MV-4-11 (cell line): Measurements from ENCODE around the gene TNFAIP1.
A peak's percentile ranks its signal among the peaks of the same experiment; 100 is the strongest.

Source experiments
- DNase-seq: peaks from one replicate; lab custom pipeline; 2025; lab: John Stamatoyannopoulos, UW

The TNFAIP1 gene

DNA sequence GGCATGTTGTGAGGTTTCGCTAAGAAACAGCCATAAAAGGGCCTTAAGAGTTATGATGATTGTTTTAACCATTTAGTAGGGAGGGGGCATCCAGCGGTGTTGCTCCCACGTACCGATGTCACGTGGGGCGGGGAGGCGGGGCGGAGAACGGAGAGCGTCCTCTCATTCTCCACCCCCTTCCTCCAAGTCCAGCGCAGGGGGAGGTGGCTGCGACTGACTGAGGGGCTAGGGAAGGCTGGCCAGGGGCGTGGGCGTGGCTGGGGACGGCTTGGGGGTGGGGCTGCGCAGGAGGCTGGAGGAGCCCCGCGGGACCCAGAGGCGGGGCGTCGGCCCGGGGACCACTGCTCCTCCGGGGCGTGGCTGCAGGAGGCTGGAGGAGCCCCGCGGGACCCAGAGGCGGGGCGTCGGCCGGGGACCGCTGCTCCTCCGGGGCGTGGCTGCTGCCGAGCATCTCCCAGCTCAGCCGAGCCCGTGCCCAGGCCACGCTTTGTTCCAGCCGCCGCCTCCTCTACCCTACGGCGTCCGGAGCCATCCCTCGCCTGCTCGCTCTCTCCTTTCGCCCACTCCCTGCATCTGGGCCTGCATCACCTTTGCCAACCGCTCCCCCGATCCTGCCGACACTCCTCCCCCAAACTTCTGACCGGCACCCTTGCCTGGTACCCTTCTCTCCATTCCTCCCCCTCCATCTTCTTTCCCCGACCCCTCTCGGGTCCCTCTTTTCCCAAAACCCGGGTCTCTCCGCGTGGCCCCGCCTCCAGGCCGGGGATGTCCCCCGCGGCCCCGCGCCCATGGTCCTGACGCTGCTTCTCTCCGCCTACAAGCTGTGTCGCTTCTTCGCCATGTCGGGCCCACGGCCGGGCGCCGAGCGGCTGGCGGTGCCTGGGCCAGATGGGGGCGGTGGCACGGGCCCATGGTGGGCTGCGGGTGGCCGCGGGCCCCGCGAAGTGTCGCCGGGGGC is 36.0 kb downstream of the TNFAIP1 start, which contains the start of gene SARM1:
Gene SARM1 (plus strand): TSS at position 450 of the 958 bp plus-strand sequence. CDS start 339 bp downstream, at position 789.
- DNase-seq: no peak

DNA sequence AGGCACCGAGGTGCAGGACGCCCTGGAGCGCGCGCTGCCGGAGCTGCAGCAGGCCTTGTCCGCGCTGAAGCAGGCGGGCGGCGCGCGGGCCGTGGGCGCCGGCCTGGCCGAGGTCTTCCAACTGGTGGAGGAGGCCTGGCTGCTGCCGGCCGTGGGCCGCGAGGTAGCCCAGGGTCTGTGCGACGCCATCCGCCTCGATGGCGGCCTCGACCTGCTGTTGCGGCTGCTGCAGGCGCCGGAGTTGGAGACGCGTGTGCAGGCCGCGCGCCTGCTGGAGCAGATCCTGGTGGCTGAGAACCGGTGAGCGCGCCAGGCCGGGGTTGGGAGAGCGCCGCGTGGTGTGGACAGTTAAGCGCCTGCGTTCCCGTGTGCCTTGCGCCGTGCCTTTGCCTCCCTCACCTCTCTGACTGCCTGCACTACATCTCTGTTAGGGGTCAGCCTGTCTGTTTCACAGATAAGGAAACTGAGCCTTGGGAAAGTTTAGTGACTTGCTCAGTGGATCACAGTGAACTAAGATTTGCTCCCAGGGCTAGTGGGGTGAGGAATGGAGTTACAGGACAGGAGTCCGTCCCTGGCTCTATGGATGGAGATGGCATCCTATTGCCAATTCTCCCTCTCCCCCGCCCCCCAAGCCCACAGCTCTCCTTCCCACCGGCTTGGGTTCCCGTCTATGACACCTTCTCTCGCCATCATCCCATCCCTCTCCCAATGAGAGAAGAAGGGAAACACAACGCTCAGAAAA is 36.8 kb downstream of the TNFAIP1 start:
- no peak for DNase-seq

DNA sequence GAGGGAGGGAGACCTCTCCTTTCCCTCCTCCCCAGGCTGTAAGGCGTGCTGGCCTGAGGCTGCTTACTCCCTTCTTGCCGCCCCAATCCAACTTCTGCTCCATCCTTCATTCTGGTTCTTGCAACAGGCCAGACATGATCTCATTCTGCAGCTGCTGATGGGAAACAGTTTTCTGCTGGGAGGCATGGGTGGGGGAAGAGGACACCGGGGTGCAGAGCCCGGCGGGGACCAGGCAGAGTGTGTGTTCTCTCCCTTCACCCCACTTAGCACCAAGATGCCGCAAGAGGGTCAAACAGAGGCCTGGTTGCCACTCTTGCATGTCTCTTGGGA is 37.3 kb downstream of the TNFAIP1 start:
- no peak for DNase-seq

DNA sequence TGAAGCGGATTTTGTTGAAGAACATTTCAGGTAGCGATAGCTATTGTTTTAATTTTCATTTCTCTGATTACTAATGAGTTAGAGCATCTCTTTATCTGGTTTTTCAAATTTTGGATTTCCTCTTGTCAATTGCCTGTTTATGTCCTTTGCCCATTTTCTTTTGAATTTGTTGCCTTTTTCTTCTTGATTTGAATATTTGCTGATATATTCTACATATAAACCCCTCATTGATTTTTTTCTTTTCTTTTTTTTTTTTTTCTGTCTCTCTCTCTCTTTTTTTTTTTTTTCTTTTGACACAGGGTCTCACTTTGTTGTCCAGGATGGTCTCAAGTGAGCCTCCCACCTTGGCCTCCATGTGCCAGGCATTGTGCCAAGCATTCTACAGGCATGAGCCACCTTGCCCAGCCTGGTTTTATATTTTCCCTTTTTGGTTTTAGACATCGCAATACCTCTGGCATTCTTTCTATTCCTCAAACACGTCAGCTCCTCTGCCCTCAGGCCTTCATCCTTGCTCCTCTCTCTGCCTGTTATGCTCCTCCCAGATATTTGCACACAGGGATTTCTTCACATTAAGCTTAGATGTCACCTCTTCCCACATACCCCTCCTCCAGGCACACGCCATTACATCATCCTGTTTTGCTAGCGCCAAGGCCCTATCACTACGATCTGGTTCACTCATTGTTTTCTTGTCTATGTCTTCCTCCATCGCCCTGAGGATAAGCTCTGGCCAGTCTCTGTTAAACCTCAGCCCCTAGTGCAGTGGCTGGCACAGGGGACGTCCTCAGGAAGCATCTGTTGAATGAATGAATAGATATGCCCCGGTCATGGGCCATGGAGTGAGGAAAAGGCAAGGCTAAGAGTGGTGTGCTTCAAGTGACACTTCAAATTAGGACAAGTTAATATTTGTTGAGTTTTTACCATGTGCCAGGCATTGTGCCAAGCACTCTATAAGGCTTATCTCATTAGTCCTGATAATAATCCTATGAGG is 44.5 kb downstream of the TNFAIP1 start:
- DNase-seq: peak; percentile 54

- no peak for DNase-seq
Measured at GRCh38 chr17:28381141-28381825, 45.7 kb downstream of the TNFAIP1 start.

- DNase-seq: peak; percentile 37
Measured at GRCh38 chr17:28384281-28385036, 48.9 kb downstream of the TNFAIP1 start.

GRCh38 chr17:28385037-28385400 is 49.5 kb downstream of the TNFAIP1 start:
- no peak for DNase-seq

- DNase-seq: no peak
Measured at GRCh38 chr17:28385406-28385805, 49.8 kb downstream of the TNFAIP1 start.

DNA sequence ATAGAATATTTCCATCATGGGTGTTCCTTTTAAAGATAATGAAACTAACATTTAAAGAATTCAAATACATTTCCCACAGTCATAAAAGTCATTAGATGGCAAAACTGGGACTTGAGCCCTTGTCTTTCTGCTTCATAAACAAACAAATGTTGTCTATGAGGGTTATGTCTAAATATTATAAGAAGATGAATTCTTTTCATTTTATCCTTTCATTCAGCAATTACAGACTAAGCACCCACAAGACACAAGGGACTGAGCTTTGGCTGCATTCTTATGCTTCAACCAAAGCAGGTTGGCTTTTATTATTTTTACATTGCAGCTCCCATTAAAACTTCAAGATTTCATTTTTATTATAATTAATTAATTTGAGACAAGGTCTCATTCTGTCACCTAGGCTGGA is 50.8 kb downstream of the TNFAIP1 start:
- DNase-seq: no peak

DNA sequence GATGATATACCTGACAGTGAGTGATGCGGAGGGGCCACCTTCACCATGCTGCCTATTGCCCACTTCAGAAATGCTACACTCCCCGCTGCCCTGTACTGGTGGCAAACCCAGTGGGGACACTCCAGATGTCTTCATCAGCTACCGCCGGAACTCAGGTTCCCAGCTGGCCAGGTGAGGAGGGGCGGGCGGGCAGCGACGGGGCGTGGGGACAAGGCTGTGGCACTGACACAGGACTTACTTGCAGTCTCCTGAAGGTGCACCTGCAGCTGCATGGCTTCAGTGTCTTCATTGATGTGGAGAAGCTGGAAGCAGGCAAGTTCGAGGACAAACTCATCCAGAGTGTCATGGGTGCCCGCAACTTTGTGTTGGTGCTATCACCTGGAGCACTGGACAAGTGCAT is 52.5 kb downstream of the TNFAIP1 start:
- no peak for DNase-seq

DNA sequence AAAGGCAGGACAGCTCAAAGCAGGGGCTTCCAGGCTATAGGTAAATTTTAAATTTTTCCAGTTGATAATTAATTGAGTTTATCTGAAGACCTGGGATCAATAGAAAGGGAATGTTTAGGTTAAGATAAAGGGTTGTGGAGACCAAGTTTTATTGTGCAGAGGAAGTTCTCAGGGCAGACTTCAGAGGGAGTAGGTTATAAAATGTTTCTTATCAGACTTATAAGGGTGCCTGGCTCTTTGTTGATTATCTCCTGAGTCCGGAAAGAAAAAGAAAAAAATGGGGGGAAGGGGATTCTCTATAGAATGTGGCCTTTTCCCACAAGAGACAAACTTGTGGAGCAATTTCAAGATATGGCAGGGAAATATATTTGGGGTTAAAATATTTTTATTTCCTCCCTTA is 54.6 kb downstream of the TNFAIP1 start:
- DNase-seq: no peak

GRCh38 chr17:28390563-28390962 is 55.0 kb downstream of the TNFAIP1 start:
- no peak for DNase-seq

DNA sequence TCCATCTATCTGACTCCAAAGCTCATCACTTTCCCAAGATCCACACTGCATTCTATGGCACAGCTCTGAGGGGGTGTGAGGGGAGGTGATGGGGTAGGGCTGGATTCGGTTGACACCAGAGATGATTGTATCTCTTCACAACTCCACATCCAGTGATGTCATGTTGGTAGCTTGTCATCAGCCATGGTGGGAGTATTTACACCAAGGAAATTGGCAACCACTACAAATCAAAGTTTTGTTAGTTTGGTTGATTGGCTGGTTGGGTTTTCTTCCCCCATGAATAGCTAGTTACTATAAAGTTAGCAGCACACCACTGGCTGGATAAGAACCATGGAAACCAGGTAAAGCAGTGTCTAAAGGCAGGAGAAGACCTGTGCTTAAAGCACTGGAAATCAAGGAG is 55.4 kb downstream of the TNFAIP1 start:
- DNase-seq: no peak

DNA sequence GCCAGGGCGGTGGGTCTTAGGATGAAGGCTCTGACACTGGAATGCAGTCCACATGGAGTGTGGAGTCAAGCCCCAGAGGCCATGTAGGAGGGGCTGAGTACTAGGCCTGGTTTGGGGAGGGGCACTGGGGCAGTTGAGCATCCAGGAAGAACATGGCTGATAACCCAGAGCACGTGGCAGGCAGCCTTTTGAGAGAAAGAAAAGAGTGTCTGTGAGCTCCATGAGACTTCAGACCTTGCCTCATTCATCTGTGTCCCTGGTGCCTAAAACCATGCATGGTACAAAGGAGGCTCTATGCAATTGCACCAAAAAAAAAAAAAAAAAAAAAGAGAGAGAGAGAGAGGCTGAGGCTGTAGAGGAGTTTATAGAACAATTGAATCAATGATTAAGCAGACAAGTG is 55.8 kb downstream of the TNFAIP1 start:
- no peak for DNase-seq

- DNase-seq: no peak
Measured at GRCh38 chr17:28392491-28392890, 56.9 kb downstream of the TNFAIP1 start.

- no peak for DNase-seq
Measured at GRCh38 chr17:28394337-28395116, 59.0 kb downstream of the TNFAIP1 start.

GRCh38 chr17:28395426-28395825 is 59.9 kb downstream of the TNFAIP1 start:
- no peak for DNase-seq

GRCh38 chr17:28395968-28396367 is 60.4 kb downstream of the TNFAIP1 start:
- DNase-seq: no peak
